NCI-H460 (cell line): ENCODE results near the gene SUGT1. TPM values are rescaled to one million over a fixed set of nuclear protein-coding genes. Genes with fewer than 3 reads are reported as not detected.
"Not testable (repeated sequence)": the region's sequence is repeated elsewhere in the genome, so short reads cannot be mapped to it uniquely, and the experiment has no call there.

Experiments used
- DNase-seq: peaks from one replicate; pipeline ENCODE4 v3.0.0-alpha.2; 2016; ENCODE audit warnings: low read depth; ENCODE audit errors: extremely low read depth
- polyA plus RNA-seq: library from polyadenylated mRNA; depleted of rRNA; stranded (reverse); fragments of >200 nt; gene quantifications from 2 replicates; pipeline ENCODE4 v1.2.3, GENCODE V29; 2014; cell fraction: nucleus; rRNA removed
- total RNA-seq: library from RNA; depleted of rRNA; stranded (reverse); fragments of >200 nt; shearing (Covaris generic); gene quantifications from 2 replicates; pipeline ENCODE4 v1.2.3, GENCODE V29; 2014; rRNA removed

Gene SUGT1
- total RNA-seq, result 49.2 and 52.3 TPM in 2 replicates
- 23.9 and 24.4 TPM in 2 replicates for polyA plus RNA-seq

GRCh38 chr13:52652196-52652979 is at the start of gene SUGT1:
TSS of gene SUGT1 (plus strand) at chr13:52652836. CDS start at chr13:52652921, 85 bp downstream.
- DNase-seq, result peak; percentile 94

GRCh38 chr13:52603316-52603715 is 49.3 kb upstream of the SUGT1 start:
- not testable (repeated sequence) for DNase-seq

- DNase-seq, result not testable (repeated sequence)
Observed at GRCh38 chr13:52606126-52606525, 46.5 kb upstream of the SUGT1 start.

GRCh38 chr13:52606795-52607194 is 45.8 kb upstream of the SUGT1 start:
- not testable (repeated sequence) for DNase-seq

GRCh38 chr13:52608184-52608583 is 44.5 kb upstream of the SUGT1 start:
- not testable (repeated sequence) for DNase-seq

- peak; percentile 29 for DNase-seq
Observed at GRCh38 chr13:52609013-52609606, 43.5 kb upstream of the SUGT1 start.

- not testable (repeated sequence) for DNase-seq
Observed at GRCh38 chr13:52610158-52610557, 42.5 kb upstream of the SUGT1 start.

- no peak for DNase-seq
Observed at GRCh38 chr13:52615134-52615801, 37.4 kb upstream of the SUGT1 start.

GRCh38 chr13:52615812-52616211 is 36.8 kb upstream of the SUGT1 start:
- no peak for DNase-seq

GRCh38 chr13:52617070-52618060 is 35.3 kb upstream of the SUGT1 start:
- peak; percentile 64 for DNase-seq

- not testable (repeated sequence) for DNase-seq
Observed at GRCh38 chr13:52631083-52631690, 21.4 kb upstream of the SUGT1 start.

- no peak for DNase-seq
Observed at GRCh38 chr13:52638666-52639328, 13.8 kb upstream of the SUGT1 start.

- DNase-seq, result no peak
Observed at GRCh38 chr13:52642131-52642530, 10.5 kb upstream of the SUGT1 start, which contains the start of gene HNRNPA1L2. TSS of gene HNRNPA1L2 (plus strand) at chr13:52642431. CDS start at chr13:52642493, 62 bp downstream.

- no peak for DNase-seq
Observed at GRCh38 chr13:52644108-52644507, 8.5 kb upstream of the SUGT1 start.

- DNase-seq, result no peak
Observed at GRCh38 chr13:52646967-52647366, 5.7 kb upstream of the SUGT1 start.

- no peak for DNase-seq
Observed at GRCh38 chr13:52650731-52651130, 1.9 kb upstream of the SUGT1 start.

GRCh38 chr13:52651897-52652195 is 790 bp upstream of the SUGT1 start:
- DNase-seq, result no peak

- no peak for DNase-seq
Observed at GRCh38 chr13:52652980-52653303, 306 bp downstream of the SUGT1 start.

- no peak for DNase-seq
Observed at GRCh38 chr13:52659340-52659739, 6.7 kb downstream of the SUGT1 start.
